Measurements from ENCODE around the gene MTMR10. TPM values are rescaled to one million over a fixed set of nuclear protein-coding genes. Genes with fewer than 3 reads are reported as not detected.

MTMR10 gene
- polyA plus RNA-seq, 2 of the 4 experiments (the other 2 are of a cell fraction) = 11.9 to 23.1 TPM

DNA sequence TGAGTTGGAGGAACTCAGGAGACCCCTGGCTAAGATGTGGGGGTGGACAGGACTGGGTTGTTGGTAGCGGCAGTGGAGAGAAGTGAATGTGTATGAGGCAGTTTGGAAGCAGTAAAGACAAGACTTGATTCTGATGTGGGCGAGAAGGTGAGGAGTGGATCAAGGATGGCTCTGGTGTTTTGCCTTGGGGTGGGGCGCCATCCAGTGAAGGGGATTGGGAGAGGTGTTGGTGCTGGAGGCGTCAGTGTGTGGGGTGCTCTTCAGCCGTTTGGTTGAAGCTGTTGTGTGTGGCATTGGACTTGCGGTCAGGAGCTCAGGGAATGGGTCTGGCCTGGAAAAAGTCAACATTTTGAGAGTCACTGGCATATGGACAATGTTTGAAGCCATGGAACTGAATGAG is 74.4 kb downstream of the MTMR10 start:
- DNase-seq (ENCODE audit: low read depth in 1 of 2, low spot score in 1 of 2) = no peak
- Histone ChIP-seq H3K4me1 (no peaks in the 10 kb centered on the region), H3K27ac (no peak overlapping the region), H3K4me3 (no peak overlapping the region), H3K9me3 (no peaks in the 10 kb centered on the region), H3K4me2 (no peak overlapping the region)
- ChIA-PET POLR2A (no interaction called here), CTCF (interaction anchor here (1.7 to 3.8 kb wide), 3 partner anchors 10 to 212 kb away, joined by 4 to 15 read pairs (median 5); partner anchors contain the start of gene FAN1)
- WGBS (ENCODE audit: missing lambda C conversion rate) = 91% methylated on average over 6 of the region's 6 CpGs
- FAIRE-seq = no peak
- TF ChIP-seq, protein P1, sequence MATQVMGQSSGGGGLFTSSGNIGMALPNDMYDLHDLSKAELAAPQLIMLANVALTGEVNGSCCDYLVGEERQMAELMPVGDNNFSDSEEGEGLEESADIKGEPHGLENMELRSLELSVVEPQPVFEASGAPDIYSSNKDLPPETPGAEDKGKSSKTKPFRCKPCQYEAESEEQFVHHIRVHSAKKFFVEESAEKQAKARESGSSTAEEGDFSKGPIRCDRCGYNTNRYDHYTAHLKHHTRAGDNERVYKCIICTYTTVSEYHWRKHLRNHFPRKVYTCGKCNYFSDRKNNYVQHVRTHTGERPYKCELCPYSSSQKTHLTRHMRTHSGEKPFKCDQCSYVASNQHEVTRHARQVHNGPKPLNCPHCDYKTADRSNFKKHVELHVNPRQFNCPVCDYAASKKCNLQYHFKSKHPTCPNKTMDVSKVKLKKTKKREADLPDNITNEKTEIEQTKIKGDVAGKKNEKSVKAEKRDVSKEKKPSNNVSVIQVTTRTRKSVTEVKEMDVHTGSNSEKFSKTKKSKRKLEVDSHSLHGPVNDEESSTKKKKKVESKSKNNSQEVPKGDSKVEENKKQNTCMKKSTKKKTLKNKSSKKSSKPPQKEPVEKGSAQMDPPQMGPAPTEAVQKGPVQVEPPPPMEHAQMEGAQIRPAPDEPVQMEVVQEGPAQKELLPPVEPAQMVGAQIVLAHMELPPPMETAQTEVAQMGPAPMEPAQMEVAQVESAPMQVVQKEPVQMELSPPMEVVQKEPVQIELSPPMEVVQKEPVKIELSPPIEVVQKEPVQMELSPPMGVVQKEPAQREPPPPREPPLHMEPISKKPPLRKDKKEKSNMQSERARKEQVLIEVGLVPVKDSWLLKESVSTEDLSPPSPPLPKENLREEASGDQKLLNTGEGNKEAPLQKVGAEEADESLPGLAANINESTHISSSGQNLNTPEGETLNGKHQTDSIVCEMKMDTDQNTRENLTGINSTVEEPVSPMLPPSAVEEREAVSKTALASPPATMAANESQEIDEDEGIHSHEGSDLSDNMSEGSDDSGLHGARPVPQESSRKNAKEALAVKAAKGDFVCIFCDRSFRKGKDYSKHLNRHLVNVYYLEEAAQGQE (IDR thresholded peaks at IDR 0.05) = no peak
- TF ChIP-seq MAZ (IDR thresholded peaks at IDR 0.05; ENCODE audit: borderline replicate concordance, low read depth, low read length) = no peak
- TF ChIP-seq, protein P2, sequence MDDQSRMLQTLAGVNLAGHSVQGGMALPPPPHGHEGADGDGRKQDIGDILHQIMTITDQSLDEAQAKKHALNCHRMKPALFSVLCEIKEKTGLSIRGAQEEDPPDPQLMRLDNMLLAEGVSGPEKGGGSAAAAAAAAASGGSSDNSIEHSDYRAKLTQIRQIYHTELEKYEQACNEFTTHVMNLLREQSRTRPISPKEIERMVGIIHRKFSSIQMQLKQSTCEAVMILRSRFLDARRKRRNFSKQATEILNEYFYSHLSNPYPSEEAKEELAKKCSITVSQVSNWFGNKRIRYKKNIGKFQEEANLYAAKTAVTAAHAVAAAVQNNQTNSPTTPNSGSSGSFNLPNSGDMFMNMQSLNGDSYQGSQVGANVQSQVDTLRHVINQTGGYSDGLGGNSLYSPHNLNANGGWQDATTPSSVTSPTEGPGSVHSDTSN (IDR thresholded peaks at IDR 0.05) = no peak
- TF ChIP-seq SMC3 (IDR thresholded peaks at IDR 0.05) = no peak
- no peak for TF ChIP-seq PHF8 (IDR thresholded peaks at IDR 0.05; ENCODE audit: borderline replicate concordance, low read depth)
- no peak for TF ChIP-seq FOSB (CRISPR knock-in tag; IDR thresholded peaks at IDR 0.05)
- no peak for TF ChIP-seq SREBF2 (IDR thresholded peaks at IDR 0.05)
- TF ChIP-seq ZC3H11A (IDR thresholded peaks at IDR 0.05) = no peak
- no peak for TF ChIP-seq ZSCAN20 (CRISPR knock-in tag; IDR thresholded peaks at IDR 0.05)
- no peak for TF ChIP-seq RAD21 (conservative IDR thresholded peaks at IDR 0.05 in 1 of 2, IDR thresholded peaks at IDR 0.05 in 1 of 2)
- no peak for TF ChIP-seq NFE2L2 (conservative IDR thresholded peaks at IDR 0.05; ENCODE audit: low read length)
- TF ChIP-seq NPAS2 (CRISPR knock-in tag; IDR thresholded peaks at IDR 0.05; ENCODE audit: borderline replicate concordance) = no peak
- no peak for TF ChIP-seq ZNF302 (CRISPR knock-in tag; IDR thresholded peaks at IDR 0.05)
- TF ChIP-seq KDM1A (IDR thresholded peaks at IDR 0.05; ENCODE audit: low read depth) = no peak
- TF ChIP-seq EHMT2 (IDR thresholded peaks at IDR 0.05; ENCODE audit: low read depth) = no peak
- no peak for TF ChIP-seq HOXA7 (CRISPR knock-in tag; IDR thresholded peaks at IDR 0.05)
- TF ChIP-seq, protein P3, sequence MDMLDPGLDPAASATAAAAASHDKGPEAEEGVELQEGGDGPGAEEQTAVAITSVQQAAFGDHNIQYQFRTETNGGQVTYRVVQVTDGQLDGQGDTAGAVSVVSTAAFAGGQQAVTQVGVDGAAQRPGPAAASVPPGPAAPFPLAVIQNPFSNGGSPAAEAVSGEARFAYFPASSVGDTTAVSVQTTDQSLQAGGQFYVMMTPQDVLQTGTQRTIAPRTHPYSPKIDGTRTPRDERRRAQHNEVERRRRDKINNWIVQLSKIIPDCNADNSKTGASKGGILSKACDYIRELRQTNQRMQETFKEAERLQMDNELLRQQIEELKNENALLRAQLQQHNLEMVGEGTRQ (IDR thresholded peaks at IDR 0.05) = no peak
- TF ChIP-seq, protein P4, sequence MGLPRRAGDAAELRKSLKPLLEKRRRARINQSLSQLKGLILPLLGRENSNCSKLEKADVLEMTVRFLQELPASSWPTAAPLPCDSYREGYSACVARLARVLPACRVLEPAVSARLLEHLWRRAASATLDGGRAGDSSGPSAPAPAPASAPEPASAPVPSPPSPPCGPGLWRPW (IDR thresholded peaks at IDR 0.05) = no peak
- TF ChIP-seq CHD4 (IDR thresholded peaks at IDR 0.05; ENCODE audit: borderline replicate concordance) = no peak
- TF ChIP-seq CBX2 (IDR thresholded peaks at IDR 0.05; ENCODE audit: borderline replicate concordance, low read depth) = no peak
- no peak for ATAC-seq

DNA sequence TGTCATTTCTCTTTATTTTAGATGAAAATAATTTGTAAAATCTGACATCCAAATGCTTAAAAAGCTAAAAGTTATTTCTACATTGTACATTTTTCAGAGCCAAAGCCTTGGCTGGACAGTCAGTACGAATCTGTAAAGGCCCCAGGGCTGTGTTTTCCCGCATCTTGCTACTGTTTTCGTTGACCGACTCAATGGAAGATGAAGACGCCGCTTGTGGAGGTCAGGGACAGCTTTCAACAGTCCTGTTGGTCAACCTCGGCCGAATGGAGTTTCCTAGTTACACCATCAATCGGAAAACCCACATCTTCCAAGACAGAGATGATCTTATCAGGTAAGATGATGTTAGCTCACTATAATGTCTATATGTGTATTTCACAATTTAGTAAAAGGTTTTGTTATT is 77.7 kb downstream of the MTMR10 start:
- H3K4me1 ChIP-seq = no peaks in the 10 kb centered on the region
- FAIRE-seq (peak; percentile 61), DNase-seq (ENCODE audit: low read depth in 1 of 2, low spot score in 1 of 2) (no peak), ATAC-seq (no peak)
- WGBS (ENCODE audit: missing lambda C conversion rate) = 95% methylated on average over 9 of the region's 9 CpGs
- CTCF ChIA-PET = interaction anchor here (1.0 kb wide), 2 partner anchors 11 to 19 kb away, joined by 3 to 6 read pairs; partner anchors contain the start of gene FAN1
- no peaks in the 10 kb centered on the region for H3K9me3 ChIP-seq
- no peak overlapping the region for H3K27ac ChIP-seq
- POLR2A ChIA-PET = no interaction called here
- H3K4me3 ChIP-seq = no peak overlapping the region
- H3K4me2 ChIP-seq = no peak overlapping the region
- no peak for TF ChIP-seq KDM5A (IDR thresholded peaks at IDR 0.05)
- TF ChIP-seq FOXS1 (CRISPR knock-in tag; IDR thresholded peaks at IDR 0.05) = no peak
- no peak for TF ChIP-seq E2F6 (IDR thresholded peaks at IDR 0.05; ENCODE audit: borderline replicate concordance, low read depth)
- TF ChIP-seq, protein P4 (IDR thresholded peaks at IDR 0.05) = no peak
- no peak for TF ChIP-seq SMC3 (IDR thresholded peaks at IDR 0.05)
- no peak for TF ChIP-seq FOSB (CRISPR knock-in tag; IDR thresholded peaks at IDR 0.05)
- no peak for TF ChIP-seq RNF2 (IDR thresholded peaks at IDR 0.05; ENCODE audit: borderline replicate concordance, low read depth)
- no peak for TF ChIP-seq KDM1A (IDR thresholded peaks at IDR 0.05; ENCODE audit: low read depth)
- no peak for TF ChIP-seq JUN (IDR thresholded peaks at IDR 0.05)
- TF ChIP-seq FOSL2 (IDR thresholded peaks at IDR 0.05) = no peak
- TF ChIP-seq FOSL2 (CRISPR knock-in tag; IDR thresholded peaks at IDR 0.05) = no peak
- no peak for TF ChIP-seq RARB (CRISPR knock-in tag; IDR thresholded peaks at IDR 0.05)
- TF ChIP-seq ZSCAN20 (CRISPR knock-in tag; IDR thresholded peaks at IDR 0.05) = no peak

All from A549 (cell line).